ENCODE data around the gene RNF175.

Gene RNF175

DNA sequence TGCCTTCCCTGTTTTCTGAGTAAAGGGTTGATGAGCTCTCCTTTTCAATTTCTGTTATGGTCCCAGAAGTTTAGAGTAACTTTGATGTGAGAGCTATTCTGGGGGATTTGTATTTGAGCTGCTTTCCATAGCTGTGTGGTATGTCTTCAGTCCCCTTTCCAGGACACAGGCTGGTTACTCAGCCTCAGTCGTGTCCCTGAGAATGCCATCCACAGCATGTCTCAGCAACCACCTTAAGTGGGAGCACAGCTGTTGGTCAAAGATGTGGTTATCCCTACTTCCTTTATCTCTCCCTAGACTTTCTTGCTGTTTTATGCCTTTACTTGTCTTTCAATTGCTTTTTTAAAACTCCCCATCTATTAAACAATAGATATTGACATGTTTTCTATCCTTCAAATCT is 37.8 kb downstream of the RNF175 start:
- Histone ChIP-seq H3K27ac (ENCODE audit: low read length) (no peak overlapping the region), H4K20me1 (ENCODE audit: insufficient read depth, low read length) (no peaks in the 10 kb centered on the region), H2AFZ (ENCODE audit: low read length) (no peak overlapping the region), H3K36me3 (replicated peaks; ENCODE audit: insufficient read depth, low read length) (no peaks in the 10 kb centered on the region), H3F3A (ENCODE audit: insufficient read depth, low read length) (no peaks in the 10 kb centered on the region), H3K9me2 (replicated peaks; ENCODE audit: insufficient read depth, low read length) (no peaks in the 10 kb centered on the region), H3K4me2 (ENCODE audit: low read depth, low read length) (no peak overlapping the region), H3K27me3 (replicated peaks; ENCODE audit: insufficient read depth, low read length) (no peaks in the 10 kb centered on the region), H3K9ac (ENCODE audit: low read length) (no peak overlapping the region), H3K79me2 (ENCODE audit: low read length) (no peaks in the 10 kb centered on the region), H3K4me3 (ENCODE audit: low read length) (no peak overlapping the region), H3K9me3 (replicated peaks; ENCODE audit: insufficient read depth, low read length) (no peaks in the 10 kb centered on the region), H3K4me1 (ENCODE audit: low read length) (no peaks in the 10 kb centered on the region)
- no peak for DNase-seq
- TF ChIP-seq EZH2 (optimal IDR thresholded peaks at IDR 0.05; ENCODE audit: low read depth, low read length) (no peak), EZH2phosphoT487 (IDR thresholded peaks at IDR 0.05; ENCODE audit: low read length) (no peak)
- TF ChIP-seq, protein P1, sequence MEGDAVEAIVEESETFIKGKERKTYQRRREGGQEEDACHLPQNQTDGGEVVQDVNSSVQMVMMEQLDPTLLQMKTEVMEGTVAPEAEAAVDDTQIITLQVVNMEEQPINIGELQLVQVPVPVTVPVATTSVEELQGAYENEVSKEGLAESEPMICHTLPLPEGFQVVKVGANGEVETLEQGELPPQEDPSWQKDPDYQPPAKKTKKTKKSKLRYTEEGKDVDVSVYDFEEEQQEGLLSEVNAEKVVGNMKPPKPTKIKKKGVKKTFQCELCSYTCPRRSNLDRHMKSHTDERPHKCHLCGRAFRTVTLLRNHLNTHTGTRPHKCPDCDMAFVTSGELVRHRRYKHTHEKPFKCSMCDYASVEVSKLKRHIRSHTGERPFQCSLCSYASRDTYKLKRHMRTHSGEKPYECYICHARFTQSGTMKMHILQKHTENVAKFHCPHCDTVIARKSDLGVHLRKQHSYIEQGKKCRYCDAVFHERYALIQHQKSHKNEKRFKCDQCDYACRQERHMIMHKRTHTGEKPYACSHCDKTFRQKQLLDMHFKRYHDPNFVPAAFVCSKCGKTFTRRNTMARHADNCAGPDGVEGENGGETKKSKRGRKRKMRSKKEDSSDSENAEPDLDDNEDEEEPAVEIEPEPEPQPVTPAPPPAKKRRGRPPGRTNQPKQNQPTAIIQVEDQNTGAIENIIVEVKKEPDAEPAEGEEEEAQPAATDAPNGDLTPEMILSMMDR (IDR thresholded peaks at IDR 0.05; ENCODE audit: low read length) = no peak

DNA sequence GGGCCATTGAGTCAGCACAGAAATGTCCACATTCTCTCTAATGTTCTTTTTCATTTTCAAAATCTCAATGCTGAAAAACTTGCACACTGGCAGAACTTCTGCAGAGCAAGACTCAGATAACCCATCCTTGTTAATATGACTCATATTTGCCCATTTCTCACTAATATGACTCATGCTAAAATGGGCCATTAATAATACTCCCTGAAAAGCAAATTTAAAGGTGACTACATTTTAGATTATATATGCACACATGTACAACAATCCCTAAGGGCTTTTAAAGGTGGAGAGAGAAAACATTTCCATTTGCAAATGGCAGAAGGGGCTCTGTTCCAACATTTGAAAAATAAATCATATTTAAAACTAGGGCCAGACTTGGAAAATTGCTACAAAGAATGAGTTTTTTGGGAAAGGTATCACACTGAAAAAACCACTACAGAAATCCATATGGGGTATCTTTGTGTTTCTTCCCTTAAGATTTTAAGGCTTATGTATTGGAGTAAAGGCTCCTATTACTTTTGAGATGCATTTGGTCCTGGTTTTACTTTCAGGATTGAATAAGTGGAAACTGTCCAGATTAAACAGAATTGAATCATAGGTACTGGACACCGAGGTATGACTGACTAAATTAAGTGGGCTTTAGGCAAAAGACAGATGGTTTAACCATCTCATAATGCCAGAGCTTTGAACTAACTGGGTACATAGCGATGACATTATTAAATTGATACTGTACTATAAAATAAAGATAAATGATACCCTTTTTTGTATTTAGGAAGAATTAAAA is 45.8 kb downstream of the RNF175 start:
- no peaks in the 10 kb centered on the region for H4K20me1 ChIP-seq (ENCODE audit: insufficient read depth, low read length)
- no peaks in the 10 kb centered on the region for H3K9me2 ChIP-seq (replicated peaks; ENCODE audit: insufficient read depth, low read length)
- no peaks in the 10 kb centered on the region for H3K27me3 ChIP-seq (replicated peaks; ENCODE audit: insufficient read depth, low read length)
- DNase-seq = no peak
- H3K79me2 ChIP-seq (ENCODE audit: low read length) = no peaks in the 10 kb centered on the region
- no peaks in the 10 kb centered on the region for H3K36me3 ChIP-seq (replicated peaks; ENCODE audit: insufficient read depth, low read length)
- no peak overlapping the region for H3K4me3 ChIP-seq (ENCODE audit: low read length)
- no peak overlapping the region for H3K4me2 ChIP-seq (ENCODE audit: low read depth, low read length)
- no peaks in the 10 kb centered on the region for H3K4me1 ChIP-seq (ENCODE audit: low read length)
- no peak overlapping the region for H3K9ac ChIP-seq (ENCODE audit: low read length)
- H2AFZ ChIP-seq (ENCODE audit: low read length) = no peak overlapping the region
- H3K27ac ChIP-seq (ENCODE audit: low read length) = no peak overlapping the region
- no peaks in the 10 kb centered on the region for H3K9me3 ChIP-seq (replicated peaks; ENCODE audit: insufficient read depth, low read length)
- H3F3A ChIP-seq (ENCODE audit: insufficient read depth, low read length) = no peaks in the 10 kb centered on the region
- TF ChIP-seq, protein P1 (IDR thresholded peaks at IDR 0.05; ENCODE audit: low read length) = no peak
- no peak for TF ChIP-seq EZH2phosphoT487 (IDR thresholded peaks at IDR 0.05; ENCODE audit: low read length)
- no peak for TF ChIP-seq EZH2 (optimal IDR thresholded peaks at IDR 0.05; ENCODE audit: low read depth, low read length)

DNA sequence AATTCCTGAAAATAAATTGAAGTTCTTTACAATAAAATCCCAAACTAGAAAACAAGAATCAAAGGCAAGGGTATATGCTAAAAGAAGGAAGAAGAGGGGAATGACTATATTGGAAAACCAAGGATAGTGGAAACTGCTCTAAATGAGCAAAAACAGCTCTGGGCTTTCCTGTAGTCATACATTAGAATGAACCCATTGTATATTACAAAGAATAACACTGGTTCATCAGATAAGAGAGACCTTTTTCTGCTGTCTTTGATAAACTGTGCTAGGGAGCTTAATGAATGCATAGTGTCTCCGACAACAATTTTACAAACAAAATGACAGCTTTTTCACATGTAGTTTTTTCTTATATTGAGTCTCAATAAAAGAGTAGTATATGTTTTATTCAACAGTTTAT is 49.1 kb downstream of the RNF175 start:
- Histone ChIP-seq H3F3A (ENCODE audit: insufficient read depth, low read length) (0 out of 2 replicates have a peak, but pooled peaks cover 4% of the 10 kb centered on the region), H3K4me2 (ENCODE audit: low read depth, low read length) (no peak overlapping the region), H3K27me3 (replicated peaks; ENCODE audit: insufficient read depth, low read length) (no peaks in the 10 kb centered on the region), H3K4me1 (ENCODE audit: low read length) (0 out of 2 replicates have a peak, but pooled peaks cover 3% of the 10 kb centered on the region), H4K20me1 (ENCODE audit: insufficient read depth, low read length) (no peaks in the 10 kb centered on the region), H3K79me2 (ENCODE audit: low read length) (no peaks in the 10 kb centered on the region), H3K9me2 (replicated peaks; ENCODE audit: insufficient read depth, low read length) (no peaks in the 10 kb centered on the region), H3K27ac (ENCODE audit: low read length) (no peak overlapping the region), H3K9me3 (replicated peaks; ENCODE audit: insufficient read depth, low read length) (no peaks in the 10 kb centered on the region), H3K9ac (ENCODE audit: low read length) (no peak overlapping the region), H3K36me3 (replicated peaks; ENCODE audit: insufficient read depth, low read length) (no peaks in the 10 kb centered on the region), H2AFZ (ENCODE audit: low read length) (no peak overlapping the region), H3K4me3 (ENCODE audit: low read length) (no peak overlapping the region)
- DNase-seq = no peak
- TF ChIP-seq EZH2phosphoT487 (IDR thresholded peaks at IDR 0.05; ENCODE audit: low read length) (no peak), EZH2 (optimal IDR thresholded peaks at IDR 0.05; ENCODE audit: low read depth, low read length) (no peak)
- TF ChIP-seq, protein P1 (IDR thresholded peaks at IDR 0.05; ENCODE audit: low read length) = no peak
